Fibroblast of peridontal ligament (primary cell): ENCODE data around the gene SLCO2A1.

Source experiments
- DNase-seq: peaks from one replicate; pipeline ENCODE4 v3.0.0-alpha.2; 2010; ENCODE audit errors: extremely low read depth

The SLCO2A1 gene

DNA sequence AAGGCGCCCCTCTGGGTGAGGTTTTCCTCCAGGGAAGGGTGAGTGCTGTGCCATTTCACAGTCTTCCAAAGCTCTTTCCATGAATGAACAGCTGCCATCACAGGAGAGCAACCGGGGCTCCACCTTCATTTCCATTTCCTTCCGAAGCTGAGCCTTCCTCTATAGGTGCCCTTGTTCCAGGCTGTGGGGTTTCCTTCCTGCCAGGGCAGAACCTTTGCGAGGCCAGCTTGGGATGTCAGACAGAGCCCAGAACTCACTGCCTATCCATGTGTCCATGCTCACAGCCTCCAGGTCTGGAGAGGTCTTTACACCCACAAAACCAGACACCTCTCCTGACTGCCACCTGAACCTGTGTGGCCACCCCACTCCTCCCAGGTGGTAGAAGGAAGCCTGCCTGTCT is 49.2 kb downstream of the SLCO2A1 start:
- no peak for DNase-seq

DNA sequence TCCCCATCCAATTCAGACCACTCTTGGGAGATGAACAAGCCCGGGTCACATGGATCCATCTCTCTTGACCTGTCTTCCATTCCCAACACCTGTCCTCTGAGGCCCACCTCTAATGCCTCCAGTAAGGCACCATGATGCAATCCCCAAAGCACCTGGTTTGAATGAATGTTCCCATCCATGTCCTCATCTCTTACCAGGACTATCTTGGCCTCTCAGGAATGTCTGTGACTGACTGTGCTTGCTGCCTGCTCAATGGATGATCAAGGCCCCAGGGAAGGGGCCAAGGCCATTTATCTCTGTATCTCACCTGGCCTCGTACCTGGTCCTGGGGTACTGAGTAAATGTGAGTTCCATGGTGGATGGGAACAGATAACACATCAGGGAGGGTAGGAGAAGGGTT is 49.7 kb downstream of the SLCO2A1 start:
- DNase-seq, result no peak

DNA sequence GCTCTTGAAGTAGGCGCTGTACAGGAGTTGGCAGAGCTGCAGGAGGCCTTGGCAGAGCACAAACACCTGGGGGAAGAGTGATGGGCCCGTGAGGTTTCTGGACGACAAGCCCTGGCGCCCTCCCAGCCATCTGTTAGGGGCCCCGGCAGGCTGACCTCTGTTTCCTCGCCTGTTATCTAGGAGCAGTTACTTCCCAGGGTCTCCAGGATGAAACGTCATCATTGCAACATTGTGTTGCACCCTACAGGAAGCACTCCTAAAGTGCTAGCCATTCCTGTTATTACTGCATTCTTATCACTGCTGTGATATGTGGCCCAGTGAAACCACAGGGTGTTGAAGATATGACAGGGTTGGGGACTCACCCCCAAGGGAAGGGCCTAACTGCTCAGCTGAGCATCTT is 50.2 kb downstream of the SLCO2A1 start:
- DNase-seq, result no peak

DNA sequence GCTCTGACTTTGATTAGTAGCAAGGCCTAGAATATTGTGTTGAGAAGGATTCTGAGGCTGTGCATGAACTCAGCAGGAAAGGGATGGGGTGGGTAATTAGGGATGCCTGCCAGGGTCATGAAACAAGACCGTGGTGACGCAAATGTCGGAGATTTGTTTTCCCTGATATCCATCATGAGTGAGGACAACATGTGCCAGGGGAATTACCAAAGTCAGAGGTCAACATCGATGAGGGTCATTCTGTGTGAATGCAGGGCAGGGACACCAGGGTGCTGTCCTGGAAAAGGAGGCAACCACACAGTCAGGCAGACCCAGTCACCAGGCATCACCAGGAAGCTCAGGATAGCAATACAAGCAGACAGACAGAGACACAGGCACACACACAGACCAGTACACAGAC is 52.2 kb downstream of the SLCO2A1 start:
- no peak for DNase-seq

DNA sequence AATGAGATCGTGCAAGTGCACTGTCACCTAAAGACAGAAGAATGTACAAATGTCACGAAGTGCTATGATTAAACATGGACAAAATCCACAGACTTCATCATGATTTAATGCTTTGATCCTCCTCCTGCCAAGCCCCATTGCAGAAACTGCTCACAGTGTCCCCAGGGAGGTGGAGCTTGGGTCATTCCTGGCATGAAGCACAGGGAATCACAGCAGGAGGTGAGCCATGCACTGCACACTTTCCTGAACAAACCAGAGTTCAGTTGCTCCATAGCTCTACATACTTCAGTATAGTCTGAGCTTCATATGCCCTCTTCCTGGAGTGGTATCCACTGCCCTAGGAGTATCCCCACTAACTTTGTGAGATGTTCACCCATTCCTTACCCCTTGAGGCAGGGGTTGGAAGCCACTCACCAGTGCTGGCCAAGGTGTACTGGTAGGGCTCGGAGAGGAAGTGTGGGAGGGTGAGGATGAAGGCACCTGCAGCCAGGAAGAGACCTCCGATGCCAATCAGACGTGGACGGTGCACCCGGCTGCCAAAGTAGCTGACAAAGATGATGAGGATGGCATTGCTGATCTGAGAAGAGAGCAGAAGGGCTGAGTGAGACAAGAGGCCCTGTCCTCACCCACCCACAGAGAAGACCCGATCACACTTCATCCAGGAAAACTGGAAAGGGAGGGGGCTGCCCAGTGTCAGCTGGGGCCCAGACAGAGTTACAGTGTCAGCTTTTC is 56.3 kb downstream of the SLCO2A1 start:
- DNase-seq, result no peak

DNA sequence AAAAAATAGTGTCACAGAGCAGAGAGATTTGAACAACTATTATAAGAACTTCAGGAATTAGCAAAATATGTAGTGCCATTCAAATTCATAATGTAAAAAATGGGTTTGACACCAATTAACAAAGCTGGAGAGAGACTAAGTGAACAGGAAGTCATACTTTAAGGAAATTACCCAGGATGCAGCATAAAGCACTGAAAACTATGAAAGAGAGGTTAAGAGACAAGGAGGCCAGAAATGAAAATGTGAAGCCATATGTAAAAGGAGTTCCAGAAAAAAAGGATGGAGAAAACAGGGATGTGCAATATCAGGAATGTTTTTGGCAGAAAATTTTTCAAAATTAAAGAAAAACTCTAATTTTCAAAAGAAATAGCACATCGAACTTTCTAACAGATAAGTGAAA is 57.6 kb downstream of the SLCO2A1 start:
- DNase-seq, result no peak

DNA sequence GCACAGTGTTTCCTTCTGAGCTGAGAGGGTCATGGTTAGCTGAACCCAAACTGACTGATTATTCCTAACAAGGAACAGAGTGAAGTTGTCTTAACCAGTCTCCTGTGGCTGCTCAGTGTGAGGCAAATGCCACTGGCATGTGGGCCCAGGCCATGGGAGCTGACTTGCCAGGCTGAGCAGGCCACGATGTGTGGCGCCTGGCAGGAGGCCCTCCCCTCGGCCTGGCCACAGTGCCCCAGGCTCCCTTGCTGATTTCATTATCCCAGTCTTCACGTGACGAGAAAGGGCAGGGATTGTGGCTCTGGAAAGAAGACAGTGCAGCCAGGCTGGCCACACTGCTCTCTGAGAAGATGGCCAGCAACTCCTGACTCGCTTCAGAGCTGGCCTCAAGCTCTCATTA is 58.8 kb downstream of the SLCO2A1 start:
- no peak for DNase-seq

DNA sequence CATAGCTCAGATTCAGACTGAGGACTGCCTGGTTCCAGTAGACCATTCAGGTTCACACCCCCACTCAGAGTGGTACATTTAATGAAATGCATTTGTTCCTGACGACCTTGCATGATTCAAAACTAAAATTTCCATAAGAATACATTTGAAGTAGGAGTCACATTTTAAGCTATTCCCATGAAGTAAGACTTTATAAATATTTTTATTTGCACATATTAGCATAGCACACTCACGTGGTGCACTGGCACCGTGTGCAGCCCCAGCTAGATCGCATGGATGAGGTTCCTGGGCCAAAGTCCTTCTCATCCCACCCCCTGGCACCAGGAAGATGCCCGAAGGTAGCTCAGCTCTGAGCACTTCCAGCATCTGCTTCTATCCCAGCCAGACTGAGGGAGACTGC is 59.4 kb downstream of the SLCO2A1 start:
- no peak for DNase-seq

DNA sequence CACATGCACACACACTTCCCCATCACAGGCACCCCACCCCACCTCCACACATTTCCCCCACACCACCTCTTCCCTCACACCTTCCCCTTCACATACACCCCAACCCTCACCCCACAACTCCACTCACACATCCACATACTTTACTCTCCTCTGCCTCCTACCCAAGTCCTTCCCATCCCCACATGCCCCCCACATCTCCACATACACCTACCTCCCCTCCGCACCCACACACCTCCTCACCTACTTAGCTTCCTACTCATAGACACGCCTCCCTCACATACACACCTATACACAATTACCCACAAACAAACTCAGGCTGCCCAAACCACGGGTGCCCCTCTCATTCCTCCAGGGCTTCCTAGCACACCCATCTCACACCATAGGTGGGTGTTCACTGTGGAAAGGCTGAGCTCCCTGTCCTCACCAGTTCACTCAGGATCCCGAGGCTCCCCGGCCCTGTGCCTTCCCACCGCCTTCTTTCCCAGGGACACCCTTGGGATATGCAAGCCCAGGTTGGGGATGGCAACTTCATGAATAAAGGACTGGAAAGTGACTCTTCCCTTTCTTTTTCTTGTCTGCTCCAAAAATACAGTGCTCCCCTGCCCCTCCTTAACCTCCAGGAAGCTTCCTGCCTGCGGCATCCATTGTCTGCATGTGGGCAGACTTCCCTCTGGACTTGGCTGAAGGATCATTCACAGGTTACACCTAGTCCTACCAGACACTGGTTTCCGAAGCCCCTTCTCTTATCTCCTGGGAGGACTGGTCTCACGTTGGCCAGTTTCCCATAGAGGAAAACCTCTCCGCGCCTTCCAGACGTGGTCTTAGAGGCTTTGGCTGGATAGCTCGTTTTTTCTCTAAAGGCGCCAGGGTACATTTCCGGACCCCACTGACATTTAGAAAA is 61.5 kb downstream of the SLCO2A1 start:
- no peak for DNase-seq

DNA sequence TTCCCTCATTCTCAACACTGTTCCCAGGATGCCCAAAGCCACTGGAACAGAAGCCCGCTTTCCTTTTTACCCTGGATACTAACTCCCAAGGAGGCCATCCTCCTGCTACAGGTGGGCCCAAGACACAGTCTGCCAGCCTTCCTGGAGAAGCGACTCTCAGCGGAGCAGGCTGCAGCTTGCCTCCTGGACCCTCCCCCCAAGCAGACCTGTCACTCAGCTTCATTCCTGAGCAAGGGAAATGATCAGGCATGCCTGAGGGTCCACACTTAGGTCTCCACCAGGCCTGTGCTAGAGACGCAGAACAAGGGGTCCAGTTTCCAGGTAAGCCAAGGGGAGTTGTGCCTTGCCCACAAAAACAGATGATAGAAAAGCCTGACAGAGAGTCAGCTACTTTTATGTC is 62.8 kb downstream of the SLCO2A1 start:
- DNase-seq, result no peak

DNA sequence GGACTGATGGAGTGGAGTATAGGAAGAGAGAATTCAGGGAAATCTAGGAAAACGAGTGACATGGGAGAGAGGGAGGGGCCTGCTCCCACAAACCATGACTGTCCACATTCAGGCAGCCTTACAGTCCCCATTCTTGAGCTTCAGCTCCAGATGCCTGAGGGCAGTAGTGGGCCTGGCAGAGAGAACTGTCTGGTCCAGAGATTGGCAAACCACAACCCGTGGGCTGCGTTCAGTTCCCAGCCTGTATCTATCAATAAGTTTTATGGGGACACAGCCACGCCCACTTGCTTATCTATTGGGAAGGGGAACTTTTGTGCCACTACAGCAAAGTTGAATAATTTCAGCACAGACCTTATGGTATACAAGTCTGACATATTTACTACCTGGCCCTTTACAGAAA is 63.8 kb downstream of the SLCO2A1 start:
- DNase-seq, result no peak

DNA sequence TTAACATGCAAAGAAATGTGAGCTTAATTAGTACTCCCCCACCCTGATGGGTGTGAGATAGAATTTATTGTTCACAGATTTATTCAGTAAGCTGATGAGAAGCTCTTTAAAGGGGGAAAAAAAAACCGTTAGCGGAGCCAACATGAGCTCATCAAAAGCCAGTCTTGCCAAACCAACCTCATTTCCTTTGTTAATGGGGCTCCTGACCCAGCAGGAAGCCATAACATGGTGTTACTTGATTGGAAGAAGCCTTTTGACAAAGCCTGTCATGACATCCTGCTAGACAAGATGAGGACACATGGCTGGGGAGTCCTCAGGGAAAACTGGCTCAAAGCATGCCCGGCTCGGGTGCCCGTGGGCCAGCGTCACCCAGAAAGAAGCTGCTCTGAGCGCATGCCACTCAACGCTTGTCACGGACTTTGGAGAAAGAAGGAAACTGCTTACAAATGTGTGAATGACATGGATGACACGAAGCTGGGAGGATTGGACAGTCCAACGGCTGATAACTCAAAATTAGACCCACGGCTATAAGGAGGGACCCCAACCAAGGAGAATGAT is 64.6 kb downstream of the SLCO2A1 start:
- DNase-seq, result no peak

DNA sequence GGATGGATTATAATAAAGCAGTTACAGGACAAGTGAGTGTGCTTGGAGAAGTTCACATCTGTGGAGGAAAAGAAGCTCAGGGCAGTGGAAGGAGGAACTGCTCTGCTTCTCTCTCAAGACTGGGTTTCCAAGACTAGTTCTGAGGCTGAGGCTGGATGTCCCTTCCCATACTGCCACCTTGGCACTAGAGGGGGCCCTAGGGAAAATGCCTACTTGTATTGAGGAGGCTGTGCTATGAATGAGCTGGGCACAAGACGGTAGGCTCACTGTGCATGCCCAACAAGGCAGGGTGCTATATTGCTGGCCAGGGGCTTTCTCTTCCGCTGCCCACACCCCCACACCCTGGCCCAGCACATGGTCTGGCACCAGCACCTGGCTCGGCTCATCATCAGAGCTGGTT is 65.2 kb downstream of the SLCO2A1 start:
- DNase-seq, result no peak

DNA sequence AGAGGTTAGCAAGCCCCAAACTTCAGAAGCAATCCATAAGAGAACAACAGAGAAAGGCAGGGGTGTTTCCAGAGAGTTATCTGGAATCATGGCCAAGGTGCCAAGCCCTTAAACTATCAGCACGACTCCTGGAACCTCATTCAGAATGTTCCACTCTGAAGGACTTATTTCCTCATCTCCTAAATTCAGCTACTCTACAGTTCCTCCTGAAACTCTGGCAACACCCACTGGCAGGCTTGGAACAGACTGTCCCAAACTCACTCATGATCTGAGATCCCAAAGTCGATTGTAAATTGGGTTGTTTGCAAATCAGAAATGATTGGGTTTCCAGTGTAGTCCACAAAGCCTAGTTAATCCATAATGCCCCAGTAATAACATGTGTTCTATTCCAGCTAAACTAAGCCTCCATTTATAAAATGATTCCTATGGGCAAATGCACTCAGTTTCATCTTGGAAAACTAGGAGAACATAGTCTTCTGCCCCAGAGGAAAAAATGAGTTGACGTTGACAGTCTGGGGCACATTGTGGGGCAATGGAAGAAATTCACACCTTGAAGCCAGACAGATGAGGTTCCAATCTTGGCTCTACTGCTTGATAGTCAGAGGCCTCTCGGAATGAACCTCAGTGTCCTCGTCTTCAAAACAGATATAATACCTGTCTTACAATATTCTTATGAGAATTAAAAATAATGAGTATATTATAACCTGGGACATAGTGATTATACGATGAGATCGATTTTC is 65.9 kb downstream of the SLCO2A1 start:
- DNase-seq, result no peak

DNA sequence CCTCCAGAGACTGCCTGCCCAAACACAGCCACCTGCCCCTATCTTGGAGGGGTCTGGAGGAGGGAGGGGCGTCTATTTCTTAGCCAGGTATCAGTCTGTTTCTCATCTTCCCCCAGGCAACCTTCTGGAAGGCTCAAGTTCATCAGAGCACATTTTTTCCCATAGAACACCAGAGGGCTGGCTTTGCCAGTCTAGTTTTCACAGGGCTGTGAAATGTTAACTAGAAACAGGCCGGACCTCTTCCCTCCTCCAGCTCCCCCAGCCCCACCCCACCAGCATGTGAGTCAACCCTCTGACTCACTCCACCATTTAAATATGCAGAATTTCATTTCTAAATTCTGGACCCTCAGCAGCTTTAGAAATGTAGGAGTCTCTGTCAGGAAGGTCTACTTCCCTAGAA is 66.9 kb downstream of the SLCO2A1 start:
- peak; percentile 68 for DNase-seq

DNA sequence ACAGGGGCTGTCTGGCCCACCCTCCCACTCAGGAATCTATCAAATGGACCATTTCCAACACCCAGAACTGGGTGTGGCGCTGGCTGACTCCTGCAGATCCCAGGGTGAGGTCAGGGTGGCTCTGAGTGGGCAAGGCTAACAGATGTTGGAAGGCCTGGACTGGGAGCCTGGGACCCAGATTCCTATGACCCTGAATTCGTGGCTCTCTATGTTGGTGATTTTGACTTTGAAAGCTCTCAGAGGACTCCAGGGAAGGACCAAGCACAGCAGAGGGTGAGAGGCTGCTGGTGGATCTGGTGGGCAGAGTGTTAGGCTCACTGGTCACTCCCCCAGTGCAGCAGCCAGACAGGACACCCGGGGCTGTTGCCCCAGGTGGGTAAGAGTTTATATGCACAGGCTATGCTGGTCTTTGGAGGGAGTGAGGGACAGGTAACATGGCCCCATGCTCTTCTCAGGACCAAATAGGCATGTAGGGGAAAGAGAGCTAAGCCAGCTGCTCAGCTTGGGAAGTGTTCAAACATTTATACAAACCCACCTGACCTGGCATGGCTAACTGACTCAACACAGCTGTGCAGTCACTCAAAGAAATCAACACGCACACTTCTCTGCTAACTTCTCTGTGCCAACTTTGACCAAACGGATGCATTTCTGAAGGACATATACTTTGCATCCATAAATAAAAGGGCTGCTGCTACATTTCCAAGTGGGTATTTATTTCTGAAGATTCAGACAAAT is 71.5 kb downstream of the SLCO2A1 start:
- DNase-seq, result no peak

DNA sequence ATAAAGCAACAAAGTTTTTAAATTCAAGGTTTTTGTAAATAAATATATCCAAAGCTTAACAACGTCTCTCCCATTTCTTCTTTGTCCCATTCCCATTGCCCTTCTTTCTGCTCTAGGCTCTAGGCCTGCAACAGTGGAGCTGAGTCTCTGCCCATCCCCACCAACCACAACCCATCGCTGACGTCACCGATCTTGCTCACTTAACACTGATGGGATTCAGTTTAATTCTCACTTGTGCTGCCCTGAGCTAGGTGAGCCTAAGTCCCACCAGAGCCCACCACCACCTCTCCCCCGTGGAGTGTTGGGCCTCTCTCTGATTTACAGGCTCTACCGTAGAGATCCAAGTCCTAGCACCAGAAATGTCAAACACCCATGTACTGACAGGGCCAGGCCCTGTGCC is 72.7 kb downstream of the SLCO2A1 start:
- DNase-seq, result no peak

DNA sequence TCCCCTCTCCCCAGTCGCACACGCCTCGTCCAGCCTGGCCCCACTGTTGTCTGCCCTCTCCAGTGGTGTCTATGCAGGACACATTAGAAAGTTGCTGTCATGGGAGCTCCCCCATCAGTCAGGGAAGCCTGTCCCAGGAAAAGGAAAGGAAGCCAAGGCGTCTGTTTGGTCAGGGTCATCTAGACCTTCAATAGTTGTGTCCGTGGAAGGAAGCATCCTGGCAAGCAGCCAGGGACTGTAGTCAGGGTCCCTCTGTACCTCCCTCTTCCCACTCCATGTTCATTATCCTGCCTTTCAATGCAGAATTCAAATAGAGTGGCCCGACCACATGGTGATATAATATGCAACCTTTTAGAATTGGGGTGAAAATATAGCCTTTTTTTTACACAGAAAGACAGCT is 73.4 kb downstream of the SLCO2A1 start:
- DNase-seq, result no peak

DNA sequence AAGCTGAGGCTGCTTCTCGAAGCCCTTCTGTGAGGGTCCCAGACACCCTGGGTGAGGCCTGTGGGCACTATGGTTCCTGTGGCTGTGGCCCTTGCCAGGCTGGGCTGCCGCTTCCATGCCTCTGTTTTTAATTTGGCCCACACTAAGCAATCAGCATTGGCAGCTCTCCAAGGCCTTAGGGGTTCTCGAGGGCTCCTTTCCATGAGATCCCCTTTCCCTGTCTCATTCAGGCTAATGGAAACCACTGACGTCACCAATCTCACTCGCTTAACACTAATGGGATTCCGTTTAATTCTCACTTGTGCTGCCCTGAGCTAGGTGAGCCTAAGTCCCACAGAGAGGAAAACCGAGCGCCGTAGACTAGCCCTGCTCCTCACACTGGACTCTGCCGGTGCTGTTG is 73.8 kb downstream of the SLCO2A1 start:
- DNase-seq, result peak; percentile 31

DNA sequence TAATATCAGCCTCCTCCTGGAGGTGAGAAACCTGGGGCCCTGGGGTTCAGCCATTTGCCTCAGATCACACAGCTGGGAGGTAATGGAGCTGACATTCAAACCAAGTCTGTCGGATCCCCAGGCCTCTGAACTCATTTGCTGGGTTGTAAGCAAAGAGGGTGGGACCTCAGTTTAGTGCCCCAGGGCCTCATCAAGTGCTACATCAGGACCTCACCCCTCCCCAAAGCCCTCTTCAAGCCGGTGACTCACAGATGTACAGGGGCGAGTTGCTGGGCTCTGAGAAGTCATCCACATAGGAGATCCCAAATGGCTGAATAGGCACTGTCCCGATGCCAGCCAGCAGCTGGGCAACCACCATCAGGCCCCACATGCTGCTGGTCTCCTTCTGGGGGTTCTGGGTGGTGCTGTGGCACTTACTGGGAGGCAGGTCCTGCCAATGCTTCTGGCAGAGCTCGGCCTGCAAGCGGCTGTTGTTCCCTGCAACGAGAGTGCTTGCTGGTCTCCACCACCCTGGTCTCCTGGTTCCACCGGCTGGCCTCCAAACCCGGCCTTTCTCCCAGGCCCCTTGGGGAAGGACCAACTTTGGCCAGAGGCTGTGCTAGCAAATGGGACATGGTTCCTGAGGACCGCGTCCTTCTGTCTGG is 74.9 kb downstream of the SLCO2A1 start:
- DNase-seq, result no peak

DNA sequence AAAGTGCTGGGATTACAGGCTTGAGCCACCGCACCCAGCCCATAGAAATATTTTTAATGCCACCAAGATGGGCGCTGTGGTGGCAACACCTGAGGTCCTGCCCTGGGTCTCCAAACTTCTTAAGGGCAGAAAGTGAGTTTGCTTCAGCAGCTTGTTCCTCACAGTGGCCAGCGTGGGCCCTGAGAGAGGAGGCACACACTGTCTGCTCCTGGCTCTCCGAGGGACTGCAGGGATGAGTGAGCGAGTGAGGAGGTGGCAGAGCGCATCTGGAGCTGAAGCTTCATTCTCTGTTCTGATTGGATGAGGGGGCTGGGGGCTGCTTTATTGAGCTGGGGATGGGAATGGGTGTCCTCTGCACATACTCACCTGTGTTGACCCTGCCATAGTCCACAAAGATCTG is 76.4 kb downstream of the SLCO2A1 start:
- DNase-seq, result no peak
